Activated CD4-positive, alpha-beta T cell treated with anti-CD3 and anti-CD28 coated beads, Interleukin-2, Interleukin-6, amounts not matched to agents 100 ng/mL and 50 ng/mL, durations not matched to agents 16 hours and 8 hours (primary cell): ENCODE results near the gene AQP1.

ENCODE experiments used
- DNase-seq: peaks from one replicate; pipeline ENCODE4 v3.0.0-alpha.2; 2020

The AQP1 gene

DNA sequence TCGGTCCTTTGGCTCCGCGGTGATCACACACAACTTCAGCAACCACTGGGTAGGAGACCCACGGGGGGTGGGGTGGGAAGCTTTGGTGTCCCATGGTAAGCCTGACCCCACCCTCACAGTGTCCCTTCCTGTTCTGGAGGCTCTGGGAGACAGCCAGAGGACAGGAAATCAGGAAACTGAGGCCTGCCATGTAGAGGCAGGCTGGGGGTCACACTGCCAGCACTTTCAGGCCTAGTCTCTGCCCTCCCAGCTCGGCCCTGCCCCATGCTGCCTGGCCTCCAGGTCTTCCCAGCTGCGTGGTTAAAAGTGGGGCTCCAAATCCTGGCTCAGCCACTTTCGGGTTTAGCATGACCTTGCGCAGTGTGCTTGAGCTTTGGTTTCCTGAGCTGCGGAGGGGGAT, 10.9 kb downstream of the AQP1 start:
- no peak for DNase-seq

DNA sequence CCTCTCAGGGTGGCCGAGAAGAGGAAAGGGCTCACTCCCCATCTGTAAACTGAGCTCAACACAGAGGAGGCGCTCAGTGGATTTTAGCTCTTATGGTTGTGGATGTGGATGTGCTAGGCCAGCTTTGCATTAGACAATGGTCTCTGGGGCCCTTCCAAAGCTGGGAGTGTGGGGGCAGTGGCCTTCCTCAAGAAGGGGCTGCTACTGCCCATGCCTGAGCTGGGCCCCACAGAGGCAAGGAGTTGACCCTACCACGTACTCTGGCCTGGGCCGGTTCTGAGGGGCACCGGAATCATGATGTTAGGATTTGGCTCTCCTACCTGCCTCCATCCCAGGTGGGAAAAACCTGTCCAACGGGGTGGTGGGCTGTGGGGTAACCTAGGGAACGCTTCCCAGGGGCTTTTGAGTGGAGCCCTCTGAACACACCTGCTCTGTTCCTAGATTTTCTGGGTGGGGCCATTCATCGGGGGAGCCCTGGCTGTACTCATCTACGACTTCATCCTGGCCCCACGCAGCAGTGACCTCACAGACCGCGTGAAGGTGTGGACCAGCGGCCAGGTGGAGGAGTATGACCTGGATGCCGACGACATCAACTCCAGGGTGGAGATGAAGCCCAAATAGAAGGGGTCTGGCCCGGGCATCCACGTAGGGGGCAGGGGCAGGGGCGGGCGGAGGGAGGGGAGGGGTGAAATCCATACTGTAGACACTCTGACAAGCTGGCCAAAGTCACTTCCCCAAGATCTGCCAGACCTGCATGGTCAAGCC, 11.5 kb downstream of the AQP1 start:
- no peak for DNase-seq

DNA sequence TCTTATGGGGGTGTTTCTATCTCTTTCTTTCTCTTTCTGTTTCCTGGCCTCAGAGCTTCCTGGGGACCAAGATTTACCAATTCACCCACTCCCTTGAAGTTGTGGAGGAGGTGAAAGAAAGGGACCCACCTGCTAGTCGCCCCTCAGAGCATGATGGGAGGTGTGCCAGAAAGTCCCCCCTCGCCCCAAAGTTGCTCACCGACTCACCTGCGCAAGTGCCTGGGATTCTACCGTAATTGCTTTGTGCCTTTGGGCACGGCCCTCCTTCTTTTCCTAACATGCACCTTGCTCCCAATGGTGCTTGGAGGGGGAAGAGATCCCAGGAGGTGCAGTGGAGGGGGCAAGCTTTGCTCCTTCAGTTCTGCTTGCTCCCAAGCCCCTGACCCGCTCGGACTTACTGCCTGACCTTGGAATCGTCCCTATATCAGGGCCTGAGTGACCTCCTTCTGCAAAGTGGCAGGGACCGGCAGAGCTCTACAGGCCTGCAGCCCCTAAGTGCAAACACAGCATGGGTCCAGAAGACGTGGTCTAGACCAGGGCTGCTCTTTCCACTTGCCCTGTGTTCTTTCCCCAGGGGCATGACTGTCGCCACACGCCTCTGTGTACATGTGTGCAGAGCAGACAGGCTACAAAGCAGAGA, 12.2 kb downstream of the AQP1 start:
- DNase-seq, result no peak

DNA sequence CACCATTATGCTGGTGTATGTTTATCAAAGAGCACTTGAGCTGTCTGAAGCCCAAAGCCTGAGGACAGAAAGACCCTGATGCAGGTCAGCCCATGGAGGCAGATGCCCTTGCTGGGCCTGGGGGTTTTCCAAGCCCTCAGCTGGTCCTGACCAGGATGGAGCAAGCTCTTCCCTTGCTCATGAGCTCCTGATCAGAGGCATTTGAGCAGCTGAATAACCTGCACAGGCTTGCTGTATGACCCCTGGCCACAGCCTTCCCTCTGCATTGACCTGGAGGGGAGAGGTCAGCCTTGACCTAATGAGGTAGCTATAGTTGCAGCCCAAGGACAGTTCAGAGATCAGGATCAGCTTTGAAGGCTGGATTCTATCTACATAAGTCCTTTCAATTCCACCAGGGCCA, 13.0 kb downstream of the AQP1 start:
- no peak for DNase-seq

DNA sequence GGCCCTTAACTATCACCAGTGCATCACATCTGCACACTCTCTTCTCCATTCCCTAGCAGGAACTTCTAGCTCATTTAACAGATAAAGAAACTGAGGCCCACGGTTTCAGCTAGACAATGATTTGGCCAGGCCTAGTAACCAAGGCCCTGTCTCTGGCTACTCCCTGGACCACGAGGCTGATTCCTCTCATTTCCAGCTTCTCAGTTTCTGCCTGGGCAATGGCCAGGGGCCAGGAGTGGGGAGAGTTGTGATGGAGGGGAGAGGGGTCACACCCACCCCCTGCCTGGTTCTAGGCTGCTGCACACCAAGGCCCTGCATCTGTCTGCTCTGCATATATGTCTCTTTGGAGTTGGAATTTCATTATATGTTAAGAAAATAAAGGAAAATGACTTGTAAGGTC, 13.5 kb downstream of the AQP1 start:
- no peak for DNase-seq

DNA sequence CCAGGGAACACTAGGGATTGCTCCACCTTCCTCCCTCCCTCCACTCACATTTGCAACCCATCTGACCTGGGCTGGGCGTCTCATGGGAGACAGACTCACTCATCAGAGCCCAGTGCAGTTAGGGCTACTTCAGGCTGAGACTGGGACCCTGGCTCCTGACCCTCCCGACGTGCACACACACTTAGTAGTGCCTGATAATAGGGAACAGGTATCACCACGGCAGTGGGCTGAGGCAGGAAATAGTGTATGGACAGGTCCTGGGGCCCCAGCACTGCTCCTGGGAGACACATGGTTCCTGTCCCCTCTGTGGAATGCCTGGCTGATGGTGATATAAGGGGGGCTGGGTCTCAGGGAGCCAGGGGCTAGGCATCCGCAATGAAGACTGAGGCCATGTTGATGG, 14.3 kb downstream of the AQP1 start:
- DNase-seq, result no peak

DNA sequence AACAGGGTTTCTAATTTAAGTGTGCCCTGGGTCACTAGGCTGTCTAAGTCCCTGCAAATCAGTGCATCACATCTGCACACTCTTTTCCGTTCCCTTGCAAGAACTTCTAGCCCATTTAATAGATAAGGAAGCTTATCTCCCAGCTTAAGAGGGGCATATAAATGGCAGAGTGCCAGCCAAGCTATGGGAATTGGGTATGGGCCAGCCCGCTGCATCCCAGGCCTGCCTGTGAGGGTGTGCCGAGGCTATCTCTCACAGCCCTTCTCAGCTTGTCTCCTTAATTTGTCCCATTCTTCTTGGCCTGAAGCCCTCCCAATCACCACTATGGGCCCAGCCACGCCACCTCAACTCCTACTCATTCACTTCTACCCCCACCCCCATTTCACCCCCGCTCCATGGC, 14.7 kb downstream of the AQP1 start:
- no peak for DNase-seq

DNA sequence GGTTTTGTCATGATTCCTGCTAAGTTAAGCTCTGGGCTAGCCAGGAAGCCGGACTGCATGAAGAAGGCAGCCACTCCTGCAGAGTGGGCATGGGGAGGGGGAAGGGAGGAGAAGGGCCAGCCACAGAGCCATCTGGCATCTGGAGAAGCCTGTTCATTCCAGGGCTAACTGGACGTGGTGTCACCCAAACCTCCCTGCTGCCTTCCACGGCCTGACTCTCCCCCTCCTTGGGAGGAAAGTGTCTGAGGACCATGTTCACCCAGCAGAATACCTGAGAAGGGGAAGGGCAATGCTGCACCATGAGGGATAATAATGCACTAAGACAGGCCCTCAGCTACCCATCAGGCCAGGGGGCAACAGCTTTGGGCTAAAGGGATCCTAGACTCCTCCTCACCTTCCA, 15.4 kb downstream of the AQP1 start:
- no peak for DNase-seq

DNA sequence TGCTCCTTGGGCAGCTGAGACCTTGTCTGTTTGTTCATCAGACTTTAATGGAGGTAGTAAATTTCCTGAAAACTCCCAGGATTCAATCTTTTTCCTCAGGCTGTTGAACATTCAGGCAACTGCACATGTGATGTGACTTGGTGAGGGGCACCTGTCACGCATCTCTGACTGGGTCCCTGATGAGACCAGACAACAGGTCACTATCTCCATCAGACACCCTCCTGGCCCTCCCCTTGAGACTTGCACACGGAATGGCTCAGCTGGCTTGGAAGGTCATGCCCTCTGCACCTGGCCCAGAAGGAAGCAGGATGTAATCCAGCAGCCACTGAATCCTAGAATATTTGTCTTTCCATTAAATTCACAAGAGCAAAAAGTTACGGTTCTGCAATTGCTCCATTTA, 15.9 kb downstream of the AQP1 start:
- no peak for DNase-seq

DNA sequence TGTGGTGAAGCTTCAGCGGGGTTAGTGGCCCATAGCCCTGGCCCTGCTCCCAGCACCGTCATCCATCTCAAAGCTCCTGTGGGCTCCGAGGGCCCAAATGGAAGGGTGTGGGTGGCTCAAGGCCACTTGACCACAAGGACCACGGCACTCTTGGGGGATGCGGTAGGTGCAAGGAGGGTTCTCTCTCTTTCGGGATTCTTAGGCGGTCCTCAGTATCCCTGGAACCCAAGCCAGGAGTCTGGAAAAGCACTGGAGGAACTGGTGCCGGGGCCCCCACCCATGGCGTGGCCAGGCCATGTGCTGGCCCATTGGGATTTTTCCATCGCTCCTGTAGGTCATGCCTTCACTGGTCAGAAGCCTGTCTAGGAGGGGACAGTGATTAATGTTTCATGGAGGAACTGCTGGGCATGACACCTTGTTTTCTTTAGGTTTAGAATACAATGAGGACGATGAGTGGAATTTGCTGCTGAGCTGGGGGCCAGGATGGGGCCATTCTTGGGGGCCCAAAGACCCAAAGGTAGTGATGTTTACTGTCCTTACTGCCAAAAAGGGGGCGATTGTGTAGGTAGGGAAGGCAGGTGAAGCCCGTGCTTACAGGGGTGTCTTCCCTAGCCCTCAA, 16.7 kb downstream of the AQP1 start:
- DNase-seq, result no peak

DNA sequence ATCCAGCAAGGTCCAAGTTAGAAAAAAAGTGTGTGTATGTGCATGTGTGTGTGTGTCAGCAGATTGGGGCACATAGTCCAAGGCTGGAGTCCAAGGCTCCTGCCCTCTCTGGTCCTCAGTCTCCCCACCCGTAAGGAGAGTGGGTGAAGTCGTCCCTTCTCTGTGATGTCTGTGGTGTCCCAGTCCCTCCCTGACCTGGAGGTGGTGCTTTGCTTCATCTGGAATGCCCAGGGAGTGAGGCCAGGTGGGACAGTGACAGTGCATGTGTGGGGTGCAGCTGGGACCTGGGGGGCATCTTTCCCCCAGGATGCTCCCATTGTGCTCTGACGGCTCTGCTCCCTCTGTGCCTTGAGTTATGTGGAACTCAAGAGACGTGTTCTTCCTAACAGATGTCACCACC, 18.0 kb downstream of the AQP1 start:
- no peak for DNase-seq

DNA sequence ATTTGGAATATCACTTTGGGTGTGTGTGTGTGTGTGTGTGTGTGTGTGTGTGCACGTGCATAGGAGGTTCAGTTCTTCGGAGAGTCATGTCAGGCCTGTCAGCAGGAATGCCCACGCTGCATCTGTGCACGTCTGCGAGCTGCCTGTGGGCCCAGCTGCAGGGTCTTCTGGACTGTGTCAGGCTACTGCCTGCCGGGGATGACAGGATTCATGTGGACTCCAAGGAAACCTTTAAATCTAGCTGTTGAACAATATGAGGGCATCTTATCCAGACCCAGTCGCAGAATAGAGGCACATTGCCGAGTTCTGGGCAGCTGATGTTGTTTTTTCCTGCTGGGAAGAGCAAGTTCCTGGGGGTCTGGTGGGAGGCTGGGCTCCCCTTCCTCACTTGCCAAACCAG, 19.0 kb downstream of the AQP1 start:
- no peak for DNase-seq

DNA sequence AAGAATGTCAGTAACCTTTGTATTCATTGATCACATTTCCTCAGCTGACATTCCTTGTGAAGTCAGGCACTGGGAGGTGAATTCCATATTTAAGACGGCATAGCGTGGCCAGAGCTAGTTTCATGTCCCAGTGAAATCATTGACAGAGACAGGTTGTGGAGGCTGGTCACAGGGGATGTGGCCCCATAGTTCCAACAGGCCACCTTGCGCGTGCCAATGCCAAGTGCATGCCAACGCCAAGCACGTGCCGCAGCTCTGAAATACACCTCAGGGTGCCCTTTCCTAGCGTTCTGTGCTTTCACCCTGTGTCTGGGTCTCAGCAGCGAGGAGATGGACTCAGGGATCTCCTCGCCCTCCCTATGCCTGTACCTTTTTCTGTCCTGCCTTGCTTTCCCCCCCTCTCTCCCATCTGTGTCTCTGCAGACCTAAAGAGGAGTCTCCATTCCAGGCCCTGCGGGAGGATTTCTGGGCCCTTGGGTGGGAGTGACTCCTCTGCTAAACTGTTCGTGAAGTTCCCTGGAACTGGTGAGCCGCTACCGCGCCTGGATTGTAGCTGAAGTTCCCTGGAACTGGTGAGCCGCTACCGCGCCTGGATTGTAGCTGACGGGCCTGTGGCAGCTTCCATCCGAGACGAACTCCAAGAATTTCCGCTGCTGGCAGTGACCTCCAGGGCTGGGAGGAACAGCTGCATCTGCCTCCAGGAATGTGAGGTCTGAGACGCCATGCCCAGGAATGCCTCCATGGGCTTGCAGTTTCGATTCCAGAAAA, 19.7 kb downstream of the AQP1 start:
- no peak for DNase-seq

DNA sequence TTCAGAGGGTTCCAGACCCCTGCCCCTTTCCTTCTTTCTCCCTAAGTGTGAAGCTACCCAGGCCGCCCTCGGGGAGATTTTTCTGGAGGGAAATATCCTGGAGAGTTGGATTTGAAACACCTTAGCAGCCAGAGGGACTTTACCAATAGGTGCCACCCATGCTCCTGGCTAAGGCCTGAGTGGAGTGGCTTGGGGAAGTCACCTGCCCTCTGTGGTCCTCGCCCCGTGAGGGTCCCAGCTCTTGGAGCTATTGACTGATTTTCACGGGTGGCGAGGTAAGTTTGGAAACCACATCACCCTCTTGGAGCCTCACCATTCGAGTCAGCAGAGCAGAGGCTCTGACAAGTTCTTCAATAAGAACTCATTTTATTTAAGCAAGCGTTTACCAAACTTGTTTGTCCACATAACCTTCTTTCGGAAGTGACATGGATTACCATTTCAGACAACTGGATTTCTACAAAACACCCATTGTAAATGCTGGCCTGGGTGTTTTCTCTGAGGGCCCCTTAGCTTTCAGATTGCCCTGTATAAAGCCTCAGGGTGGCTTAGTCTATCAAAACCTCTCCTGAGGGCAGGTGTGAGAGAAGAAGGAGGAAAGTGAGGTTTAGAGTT, 20.4 kb downstream of the AQP1 start:
- DNase-seq, result no peak

DNA sequence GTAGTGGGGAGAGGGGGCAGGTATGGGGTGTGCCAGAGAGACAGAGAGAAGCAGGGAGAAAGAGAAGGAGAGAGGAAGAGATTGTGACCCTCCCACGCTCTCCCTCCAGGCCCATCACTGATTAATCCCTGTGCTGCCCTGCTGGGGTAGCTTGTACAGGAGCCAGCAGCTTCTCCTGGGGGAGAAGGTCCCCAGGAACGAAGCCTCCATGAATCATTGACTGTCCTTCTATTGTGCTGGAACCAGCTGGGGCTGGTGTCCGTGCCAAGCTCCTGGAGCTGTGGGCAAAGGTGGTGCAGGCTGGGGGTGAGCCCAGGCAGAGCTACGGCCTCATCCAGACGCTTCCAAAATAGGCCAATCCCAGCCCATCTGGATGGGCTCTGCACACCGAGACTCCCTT, 20.9 kb downstream of the AQP1 start:
- DNase-seq, result no peak

DNA sequence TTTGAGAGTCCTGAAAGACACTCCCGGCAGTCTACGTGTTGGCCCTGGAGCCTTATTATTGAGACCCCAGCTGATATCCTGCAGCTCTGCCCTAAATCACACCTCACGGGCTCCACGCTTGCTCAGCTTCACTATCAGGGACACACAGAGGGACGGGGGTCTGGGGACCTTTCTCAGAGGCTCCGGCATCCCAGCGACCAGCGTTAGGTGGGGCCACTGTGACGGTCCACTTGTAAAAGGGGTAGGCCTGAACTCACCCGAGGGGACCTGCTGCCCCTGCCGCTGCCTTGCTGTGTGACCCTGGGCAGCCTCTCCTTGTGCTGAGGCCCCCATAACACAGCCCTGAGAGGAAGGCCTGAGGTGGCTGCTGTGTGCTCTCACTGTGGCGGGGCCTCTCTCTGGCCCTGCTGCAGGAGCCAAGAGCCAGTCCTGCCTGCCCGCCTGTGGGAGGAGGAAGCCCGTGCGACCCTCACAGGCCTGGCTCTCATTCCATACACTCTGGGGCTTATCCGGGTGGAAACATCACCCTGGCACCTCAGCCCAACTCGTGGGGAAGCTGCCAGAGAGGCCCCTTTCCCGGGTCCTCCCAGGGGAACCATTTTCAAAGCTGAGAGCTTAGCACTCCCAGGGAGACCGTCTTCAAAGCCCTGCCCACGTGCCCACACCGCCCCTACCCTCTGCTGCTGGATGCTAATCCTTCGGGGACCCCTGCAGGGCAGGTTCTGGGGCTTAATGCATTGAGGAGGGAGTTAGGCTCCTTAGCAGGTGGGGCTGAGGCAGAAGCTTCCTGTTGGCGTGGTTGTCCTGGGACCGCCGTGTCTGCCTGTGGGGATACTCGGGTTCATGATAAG, 21.7 kb downstream of the AQP1 start:
- DNase-seq, result no peak

DNA sequence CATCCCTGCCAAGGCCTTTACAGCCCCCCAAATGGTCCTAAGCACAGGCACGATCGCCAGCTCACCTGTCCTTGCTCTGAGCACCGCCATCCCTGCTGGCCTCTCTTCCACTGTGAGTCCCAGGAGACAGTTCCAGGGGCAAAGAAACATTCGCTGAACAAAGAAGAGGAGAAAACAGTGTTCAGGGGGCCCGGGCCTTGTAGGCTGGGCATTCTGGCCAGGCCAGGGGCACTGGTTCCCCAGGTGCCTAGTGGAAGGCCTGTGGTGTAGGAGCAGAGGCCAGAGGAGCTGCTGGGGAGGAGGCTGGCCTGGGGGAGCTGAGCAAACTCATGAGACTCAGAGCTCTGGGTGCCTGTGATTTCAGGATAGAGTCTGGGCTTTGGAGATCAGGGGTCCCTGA, 22.6 kb downstream of the AQP1 start:
- no peak for DNase-seq

DNA sequence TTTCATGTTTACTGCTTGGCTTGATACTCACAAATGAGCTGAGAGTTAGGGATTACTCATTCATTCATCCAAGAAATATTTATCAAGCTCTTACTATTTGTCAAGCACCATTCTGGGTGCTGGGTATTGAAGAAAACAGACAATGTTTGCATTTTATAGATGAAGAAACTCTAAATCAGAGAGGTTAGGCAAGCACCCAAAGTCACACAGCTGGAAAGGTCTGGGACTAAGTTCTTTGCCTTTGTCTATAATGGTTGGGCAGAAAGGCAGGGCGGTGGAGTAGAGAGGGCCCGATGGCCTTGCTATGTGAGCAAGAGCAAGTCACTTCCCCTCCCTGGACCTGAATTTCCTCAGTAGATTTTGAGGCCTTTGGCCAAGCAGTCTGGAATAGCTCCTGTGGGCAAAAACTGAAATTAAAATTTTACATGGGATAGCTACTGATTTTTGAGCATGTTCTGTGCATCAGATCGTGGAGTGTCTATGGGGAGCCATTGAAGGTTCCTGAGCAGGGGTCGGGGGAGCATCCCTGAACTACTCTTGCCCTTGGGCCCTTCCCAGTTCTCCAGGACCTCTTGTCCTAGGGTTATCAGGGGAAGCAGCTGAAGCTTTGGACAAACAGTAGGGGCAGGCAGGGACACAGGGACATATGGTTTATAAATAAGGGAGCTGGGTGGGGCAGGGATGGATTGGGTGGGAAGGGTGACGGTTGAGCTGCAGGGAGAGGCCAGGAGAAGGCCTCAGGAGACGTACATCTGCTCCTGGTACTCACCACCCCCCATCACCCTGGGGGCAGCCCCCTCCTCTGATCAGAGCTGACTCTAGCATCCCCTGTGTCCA, 23.3 kb downstream of the AQP1 start:
- DNase-seq, result no peak

DNA sequence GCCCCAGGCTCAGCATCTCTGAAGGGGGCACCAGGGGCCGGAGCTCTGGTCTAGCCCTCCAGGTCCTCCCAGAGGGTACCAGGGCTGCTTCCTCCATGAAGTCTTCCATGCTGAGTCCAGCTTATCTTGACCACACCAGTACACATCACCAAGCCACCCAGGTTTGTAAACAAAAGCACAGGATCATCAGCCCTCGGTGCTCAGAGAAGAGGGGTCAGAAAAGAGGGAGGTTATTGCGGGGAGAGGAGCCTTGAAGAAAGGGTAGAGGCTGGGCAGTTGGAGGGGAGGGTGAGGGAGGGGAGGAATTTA, 23.9 kb downstream of the AQP1 start:
- no peak for DNase-seq

DNA sequence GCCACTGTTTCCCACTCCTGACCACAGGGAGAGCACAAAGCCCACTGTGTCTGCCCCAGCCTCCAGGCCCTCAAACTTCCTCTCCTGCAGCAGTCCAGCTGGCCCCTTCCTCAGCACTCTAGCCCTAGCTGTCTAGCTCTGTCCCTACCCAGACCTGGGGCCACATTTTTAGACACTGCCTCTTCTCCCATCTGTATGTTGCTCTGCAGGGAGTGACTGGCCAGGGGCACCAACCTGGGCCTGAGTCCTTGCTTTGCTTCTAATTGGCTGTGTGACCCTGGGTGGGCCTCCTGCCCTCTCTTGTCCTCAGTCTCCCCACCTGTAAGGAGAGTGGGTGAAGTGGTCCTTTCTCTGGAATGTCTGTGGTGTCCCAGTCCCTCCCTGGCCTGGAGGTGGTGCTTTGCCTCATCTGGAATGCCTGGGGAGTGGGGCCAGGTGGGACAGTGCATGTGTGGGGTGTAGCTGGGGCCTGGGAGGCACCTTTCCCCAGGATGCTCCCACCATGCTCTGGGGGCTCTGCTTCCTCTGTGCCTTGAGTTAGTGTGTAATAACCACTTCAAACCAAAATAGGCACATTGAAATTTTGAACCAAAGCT, 25.1 kb downstream of the AQP1 start:
- no peak for DNase-seq

DNA sequence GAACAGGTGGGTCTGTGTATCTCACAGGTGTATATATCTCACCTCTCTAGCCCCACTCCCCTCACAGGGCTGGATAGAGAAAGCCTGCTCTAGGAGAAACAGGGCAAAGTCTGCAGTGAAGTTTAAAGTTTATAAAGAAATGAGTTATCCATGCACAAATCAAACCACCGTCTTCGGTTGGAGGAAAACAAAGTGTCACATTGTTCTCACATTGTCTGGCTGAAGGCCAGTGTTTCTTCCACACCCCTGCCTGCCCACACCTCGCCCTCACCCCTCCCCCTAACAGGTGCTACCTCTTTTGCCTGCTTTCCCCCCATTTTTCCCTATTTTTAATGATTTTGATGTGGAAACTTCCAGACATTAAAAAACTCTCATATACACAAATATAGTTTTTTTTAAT, 25.8 kb downstream of the AQP1 start:
- no peak for DNase-seq
